Hepatocyte (in vitro differentiated cells): ENCODE measurements around the gene CDC42BPB. TPM values are rescaled to one million over a fixed set of nuclear protein-coding genes. Genes with fewer than 3 reads are reported as not detected.

Source experiments
- DNase-seq: peaks from one replicate; pipeline ENCODE4 v3.0.0-alpha.2; 2016; ENCODE audit warnings: low spot score
- H2AFZ ChIP-seq: fragments of 200-600 bp; sonication (generic); 2 replicates; pipeline ENCODE4 v1.6.0; 2016; ENCODE audit warnings: antibody characterized with exemption, mild to moderate bottlenecking
- H3K27ac ChIP-seq: fragments of 200-600 bp; sonication (generic); 2 replicates; pipeline ENCODE4 v1.5.1; 2016; ENCODE audit warnings: mild to moderate bottlenecking
- H3K27me3 ChIP-seq: fragments of 200-600 bp; sonication (generic); 2 replicates; pipeline ENCODE4 v1.6.1; 2016
- H3K36me3 ChIP-seq: fragments of 200-600 bp; sonication (generic); replicated peaks from 2 replicates; pipeline ENCODE4 v1.5.1; 2016; ENCODE audit warnings: low read depth; ENCODE audit not compliant: insufficient read depth
- H3K4me1 ChIP-seq: fragments of 200-600 bp; sonication (generic); 2 replicates; pipeline ENCODE4 v1.5.1; 2016; ENCODE audit warnings: mild to moderate bottlenecking, moderate library complexity; ENCODE audit not compliant: insufficient read depth
- H3K4me2 ChIP-seq: fragments of 200-600 bp; sonication (generic); 2 replicates; pipeline ENCODE4 v1.6.0; 2016
- H3K4me3 ChIP-seq: fragments of 200-600 bp; sonication (generic); 2 replicates; pipeline ENCODE4 v1.5.1; 2016; ENCODE audit warnings: mild to moderate bottlenecking
- H3K79me2 ChIP-seq: fragments of 200-600 bp; sonication (generic); 2 replicates; pipeline ENCODE4 v1.6.0; 2017; ENCODE audit warnings: mild to moderate bottlenecking
- H3K9me2 ChIP-seq: fragments of 200-600 bp; sonication (generic); replicated peaks from 2 replicates; pipeline ENCODE4 v1.6.0; 2017; ENCODE audit warnings: mild to moderate bottlenecking; ENCODE audit not compliant: insufficient read depth
- H3K9me3 ChIP-seq: fragments of 200-600 bp; sonication (generic); 2 replicates; pipeline ENCODE4 v1.5.1; 2016; ENCODE audit warnings: low read depth, mild to moderate bottlenecking
- H4K20me1 ChIP-seq: fragments of 200-600 bp; sonication (generic); 2 replicates; pipeline ENCODE4 v1.6.0; 2016; ENCODE audit warnings: mild to moderate bottlenecking; ENCODE audit not compliant: insufficient read depth, poor library complexity, severe bottlenecking
- EZH2 ChIP-seq: fragments of 200-600 bp; sonication (generic); IDR thresholded peaks from 2 replicates; pipeline ENCODE4 v1.6.1; 2016; ENCODE audit warnings: antibody characterized with exemption, mild to moderate bottlenecking, borderline replicate concordance
- EZH2phosphoT487 ChIP-seq: fragments of 200-600 bp; sonication (generic); IDR thresholded peaks from one replicate; pipeline ENCODE4 v1.6.1; 2018; ENCODE audit warnings: antibody characterized with exemption, mild to moderate bottlenecking, low read depth, moderate library complexity; ENCODE audit not compliant: unreplicated experiment, severe bottlenecking
- WGBS: methylation state at CpG from one replicate; pipeline ENCODE4 v1.1.6; 2016; ENCODE audit warnings: low lambda C conversion rate; ENCODE audit errors: missing lambda C conversion rate; 5-methylcytosine and 5-hydroxymethylcytosine counted together
- polyA plus RNA-seq: library from polyadenylated mRNA; unstranded; fragments of >200 nt; fragmentation: Nextera tagmentation; extraction: Ambion mirVana; gene quantifications from 2 replicates; pipeline ENCODE4 v1.2.1, GENCODE V29; 2016
- total RNA-seq: library from RNA; depleted of rRNA; stranded (reverse); fragments of >200 nt; gene quantifications from 2 replicates; pipeline ENCODE4 v1.2.3, GENCODE V29; 2014
- TF ChIP-seq, protein P1 (sequence below): fragments of 200-600 bp; sonication (generic); IDR thresholded peaks from 2 replicates; pipeline ENCODE4 v1.5.1; 2016; ENCODE audit warnings: antibody characterized with exemption, mild to moderate bottlenecking; ENCODE audit not compliant: poor library complexity

Gene CDC42BPB
- total and polyA plus RNA-seq, 2 experiments from 2014 or later = 10.2 to 60.6 TPM

- whole genome bisulfite sequencing = 99% methylated on average over 7 of the region's 11 CpGs
- H3K4me1 ChIP-seq = no peaks in the 10 kb centered on the region
- peaks cover 100% of the 10 kb centered on the region for H3K79me2 ChIP-seq
- H3K36me3 ChIP-seq = no peaks in the 10 kb centered on the region
- DNase-seq = no peak
- H3K9me2 ChIP-seq = no peaks in the 10 kb centered on the region
- H2AFZ ChIP-seq = no peak overlapping the region
- no peaks in the 10 kb centered on the region for H3K9me3 ChIP-seq
- no peaks in the 10 kb centered on the region for H3K27me3 ChIP-seq
- no peak overlapping the region for H3K4me3 ChIP-seq
- H3K27ac ChIP-seq = no peak overlapping the region
- H3K4me2 ChIP-seq = no peak overlapping the region
- no peak for TF ChIP-seq EZH2
- TF ChIP-seq, protein P1, sequence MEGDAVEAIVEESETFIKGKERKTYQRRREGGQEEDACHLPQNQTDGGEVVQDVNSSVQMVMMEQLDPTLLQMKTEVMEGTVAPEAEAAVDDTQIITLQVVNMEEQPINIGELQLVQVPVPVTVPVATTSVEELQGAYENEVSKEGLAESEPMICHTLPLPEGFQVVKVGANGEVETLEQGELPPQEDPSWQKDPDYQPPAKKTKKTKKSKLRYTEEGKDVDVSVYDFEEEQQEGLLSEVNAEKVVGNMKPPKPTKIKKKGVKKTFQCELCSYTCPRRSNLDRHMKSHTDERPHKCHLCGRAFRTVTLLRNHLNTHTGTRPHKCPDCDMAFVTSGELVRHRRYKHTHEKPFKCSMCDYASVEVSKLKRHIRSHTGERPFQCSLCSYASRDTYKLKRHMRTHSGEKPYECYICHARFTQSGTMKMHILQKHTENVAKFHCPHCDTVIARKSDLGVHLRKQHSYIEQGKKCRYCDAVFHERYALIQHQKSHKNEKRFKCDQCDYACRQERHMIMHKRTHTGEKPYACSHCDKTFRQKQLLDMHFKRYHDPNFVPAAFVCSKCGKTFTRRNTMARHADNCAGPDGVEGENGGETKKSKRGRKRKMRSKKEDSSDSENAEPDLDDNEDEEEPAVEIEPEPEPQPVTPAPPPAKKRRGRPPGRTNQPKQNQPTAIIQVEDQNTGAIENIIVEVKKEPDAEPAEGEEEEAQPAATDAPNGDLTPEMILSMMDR = no peak
- TF ChIP-seq EZH2phosphoT487 = no peak
- H4K20me1 ChIP-seq = peaks cover 95% of the 10 kb centered on the region
Measured at GRCh38 chr14:103021684-103022001, 35.7 kb downstream of the CDC42BPB start.

- WGBS = 93% methylated on average over 31 of the region's 31 CpGs
- H3K9me2 ChIP-seq = no peaks in the 10 kb centered on the region
- no peak overlapping the region for H3K4me3 ChIP-seq
- H2AFZ ChIP-seq = no peak overlapping the region
- H3K4me2 ChIP-seq = no peak overlapping the region
- no peaks in the 10 kb centered on the region for H3K4me1 ChIP-seq
- no peaks in the 10 kb centered on the region for H3K36me3 ChIP-seq
- peaks cover 100% of the 10 kb centered on the region for H3K79me2 ChIP-seq
- no peaks in the 10 kb centered on the region for H3K9me3 ChIP-seq
- H3K27ac ChIP-seq = no peak overlapping the region
- peaks cover 94% of the 10 kb centered on the region for H4K20me1 ChIP-seq
- no peaks in the 10 kb centered on the region for H3K27me3 ChIP-seq
- DNase-seq = no peak
- no peak for TF ChIP-seq EZH2phosphoT487
Measured at GRCh38 chr14:103020271-103021170, 36.8 kb downstream of the CDC42BPB start.

GRCh38 chr14:103019826-103020225 is 37.5 kb downstream of the CDC42BPB start:
- TF ChIP-seq, protein P1 = no peak
- TF ChIP-seq EZH2 (no peak), EZH2phosphoT487 (no peak)
- Histone ChIP-seq H3K27ac (no peak overlapping the region), H3K4me1 (no peaks in the 10 kb centered on the region), H3K9me2 (no peaks in the 10 kb centered on the region), H2AFZ (no peak overlapping the region), H4K20me1 (peaks cover 94% of the 10 kb centered on the region), H3K27me3 (no peaks in the 10 kb centered on the region), H3K4me2 (no peak overlapping the region), H3K79me2 (peaks cover 100% of the 10 kb centered on the region), H3K4me3 (no peak overlapping the region), H3K9me3 (no peaks in the 10 kb centered on the region), H3K36me3 (no peaks in the 10 kb centered on the region)
- no peak for DNase-seq
- 80% methylated on average over 7 of the region's 7 CpGs for whole genome bisulfite sequencing

DNA sequence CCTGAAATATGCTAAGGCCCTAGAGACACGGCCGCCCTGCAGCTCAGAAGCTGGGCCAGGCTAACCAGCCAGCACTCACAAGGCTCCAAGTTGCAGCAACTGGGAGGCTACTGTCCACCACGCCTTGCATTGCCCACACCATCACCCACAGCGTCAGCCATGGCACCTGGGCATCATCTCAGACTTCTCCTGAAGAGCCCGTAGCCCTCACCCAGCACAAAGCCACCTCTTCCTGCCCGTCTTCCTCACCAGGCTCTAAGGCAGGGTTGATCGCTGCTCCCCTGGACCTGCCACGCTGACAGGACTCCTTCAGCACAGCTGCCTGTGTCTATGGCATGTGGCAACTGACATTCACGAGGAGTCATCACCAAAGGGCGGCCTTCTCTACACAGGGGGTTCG is 38.1 kb downstream of the CDC42BPB start:
- Histone ChIP-seq H3K27me3 (no peaks in the 10 kb centered on the region), H3K4me3 (no peak overlapping the region), H3K79me2 (peaks cover 100% of the 10 kb centered on the region), H3K9me3 (no peaks in the 10 kb centered on the region), H4K20me1 (peaks cover 94% of the 10 kb centered on the region), H3K4me1 (no peaks in the 10 kb centered on the region), H3K36me3 (no peaks in the 10 kb centered on the region), H3K4me2 (no peak overlapping the region), H3K9me2 (no peaks in the 10 kb centered on the region), H3K27ac (no peak overlapping the region), H2AFZ (no peak overlapping the region)
- TF ChIP-seq EZH2 (no peak), EZH2phosphoT487 (no peak)
- TF ChIP-seq, protein P1 = no peak
- DNase-seq = no peak
- 97% methylated on average over 11 of the region's 11 CpGs for WGBS
